B cell (primary cell): ENCODE results near the gene CCL20. TPM values are rescaled to one million over a fixed set of nuclear protein-coding genes. Genes with fewer than 3 reads are reported as not detected.

Experiments
- ATAC-seq: fragments of 200-7000 bp; cut with Tn5 transposase; one replicate; pipeline ENCODE4 v1.10.0; 2021; ENCODE audit warnings: low read depth, mild to moderate bottlenecking, moderate number of reproducible peaks, moderate library complexity
- CTCF ChIA-PET: fragments of 350-600 bp; sonication (Branson Sonifier 250); formaldehyde crosslinking; loops from one replicate; lab custom pipeline; 2021; ENCODE audit warnings: antibody characterized with exemption, inconsistent platforms; lab: Charles Lee
- POLR2A ChIA-PET: fragments of 350-600 bp; sonication (Branson Sonifier 250); formaldehyde crosslinking; loops from one replicate; lab custom pipeline; 2021; ENCODE audit warnings: antibody characterized with exemption; lab: Charles Lee
- DNase-seq: peaks from one replicate; pipeline ENCODE4 v3.0.0; 2013
- H2AFZ ChIP-seq: 2 replicates; pipeline ENCODE4 v1.6.1; 2012; ENCODE audit warnings: mild to moderate bottlenecking, low read depth, low read length; ENCODE audit not compliant: insufficient read depth, poor library complexity, severe bottlenecking
- H3K27ac ChIP-seq, 2 donors: 1 replicate in 1 of 2; 2 replicates in 1 of 2; pipeline ENCODE4 v1.5.1; 2012 to 2013; ENCODE audit warnings: low read length in 2 of 2, mild to moderate bottlenecking in 2 of 2, moderate library complexity in 1 of 2
- H3K27me3 ChIP-seq, 4 experiments: fragments of 200-600 bp in 1 of 4; sonication (generic) in 1 of 4; replicated peaks in 1 of 4; 1 replicate in 2 of 4; 2 replicates in 2 of 4; pipeline versions ENCODE4 v1.6.1 to v1.7.0; 2013 to 2016; ENCODE audit warnings: low read length in 3 of 4, mild to moderate bottlenecking in 2 of 4, mixed read lengths in 1 of 4, moderate library complexity in 1 of 4; ENCODE audit not compliant: insufficient read depth in 4 of 4, control insufficient read depth in 3 of 4; ENCODE audit errors: control extremely low read depth in 1 of 4
- H3K36me3 ChIP-seq, 2 experiments: replicated peaks in 1 of 2; 1 replicate in 1 of 2; 2 replicates in 1 of 2; pipeline versions ENCODE4 v1.6.1 to v1.7.1; 2013; ENCODE audit warnings: low read length in 1 of 2; ENCODE audit not compliant: insufficient read depth in 2 of 2, control insufficient read depth in 1 of 2; ENCODE audit errors: control extremely low read depth in 1 of 2, extremely low read depth in 1 of 2
- H3K4me1 ChIP-seq, 2 donors: fragments of 200-600 bp in 1 of 2; sonication (generic) in 1 of 2; 1 replicate in 1 of 2; 2 replicates in 1 of 2; pipeline versions ENCODE4 v1.5.1 to v1.6.1; 2013 to 2017; ENCODE audit warnings: low read length in 2 of 2; ENCODE audit not compliant: control insufficient read depth in 2 of 2, insufficient read depth in 2 of 2
- H3K4me2 ChIP-seq: replicated peaks from 2 replicates; pipeline ENCODE3; 2012; ENCODE audit warnings: mild to moderate bottlenecking, low read depth, low read length; ENCODE audit not compliant: poor library complexity, severe bottlenecking
- H3K4me3 ChIP-seq, 5 experiments: fragments of 200-600 bp in 1 of 5; sonication (generic) in 1 of 5; 1 replicate in 3 of 5; 2 replicates in 2 of 5; pipeline versions ENCODE4 v1.5.1 to v1.7.0; 2011 to 2016; ENCODE audit warnings: low read length in 4 of 5, mild to moderate bottlenecking in 4 of 5, low read depth in 2 of 5, control low read depth in 1 of 5, moderate library complexity in 1 of 5; ENCODE audit not compliant: insufficient read depth in 1 of 5; ENCODE audit errors: control extremely low read depth in 1 of 5, extremely low read depth in 1 of 5
- H3K79me2 ChIP-seq: fragments of 200-600 bp; sonication (generic); one replicate; pipeline ENCODE4 v1.6.0; 2016; ENCODE audit warnings: low read length; ENCODE audit not compliant: control insufficient read depth, insufficient read depth
- H3K9ac ChIP-seq: fragments of 200-600 bp; sonication (generic); 2 replicates; pipeline ENCODE4 v1.6.1; 2017; ENCODE audit warnings: mild to moderate bottlenecking, low read length, moderate library complexity
- H3K9me3 ChIP-seq, 3 donors: one replicate each; pipeline versions ENCODE4 v1.6.1 to v1.7.1; 2013; ENCODE audit warnings: low read length in 2 of 3; ENCODE audit not compliant: control insufficient read depth in 2 of 3, insufficient read depth in 1 of 3; ENCODE audit errors: control extremely low read depth in 1 of 3
- H4K20me1 ChIP-seq: 2 replicates; pipeline ENCODE4 v1.6.0; 2012; ENCODE audit warnings: mild to moderate bottlenecking, low read length; ENCODE audit not compliant: insufficient read depth, control insufficient read depth, poor library complexity, severe bottlenecking
- H3K27ac Mint-ChIP-seq: one replicate; pipeline ENCODE4 v1.8.0; 2021; ENCODE audit warnings: mixed read lengths
- H3K27me3 Mint-ChIP-seq: one replicate; pipeline ENCODE4 v1.8.0; 2021; ENCODE audit warnings: mixed read lengths
- H3K4me1 Mint-ChIP-seq: one replicate; pipeline ENCODE4 v1.8.0; 2021; ENCODE audit warnings: mixed read lengths
- H3K4me3 Mint-ChIP-seq: one replicate; pipeline ENCODE4 v1.8.0; 2021; ENCODE audit warnings: mixed read lengths
- H3K9me3 Mint-ChIP-seq: one replicate; pipeline ENCODE4 v1.8.0; 2022; ENCODE audit warnings: mixed read lengths; ENCODE audit not compliant: insufficient read depth
- EZH2 ChIP-seq: IDR thresholded peaks from 2 replicates; pipeline ENCODE4 v1.6.1; 2012; ENCODE audit warnings: borderline replicate concordance, low read depth, mild to moderate bottlenecking, moderate library complexity, low read length; ENCODE audit not compliant: insufficient read depth, poor library complexity, severe bottlenecking
- WGBS: methylation state at CpG from one replicate; pipeline ENCODE4 v1.1.5; 2013; ENCODE audit warnings: missing lambda C conversion rate; ENCODE audit not compliant: insufficient coverage; 5-methylcytosine and 5-hydroxymethylcytosine counted together
- intact Hi-C: fragments of 100-400 bp; cut with micrococcal nuclease; formaldehyde crosslinking; loops from one replicate; pipeline ENCODE4 v1.10.0; 2022
- polyA plus RNA-seq: library from polyadenylated mRNA; depleted of rRNA; stranded (reverse); fragments of >200 nt; gene quantifications from 2 replicates; pipeline ENCODE4 v1.2.3, GENCODE V29; 2012
- total RNA-seq, 2 donors: library from RNA; stranded (reverse); fragments of 120-200 nt in 1 of 2; gene quantifications; 1 replicate in 1 of 2; 2 replicates in 1 of 2; pipeline versions ENCODE4 v1.2.3 to v1.2.4, GENCODE V29; 2013 to 2022
- TF ChIP-seq, protein P1 (sequence below): fragments of 200-600 bp; IDR thresholded peaks from one replicate; pipeline ENCODE4 v1.8.0; 2022; ENCODE audit warnings: antibody characterized with exemption, mild to moderate bottlenecking

Gene CCL20
- total and polyA plus RNA-seq, 2 donors (not counting 1 experiment from before 2014, with no cell fraction given), result 0.31 TPM; not detected in 1

DNA sequence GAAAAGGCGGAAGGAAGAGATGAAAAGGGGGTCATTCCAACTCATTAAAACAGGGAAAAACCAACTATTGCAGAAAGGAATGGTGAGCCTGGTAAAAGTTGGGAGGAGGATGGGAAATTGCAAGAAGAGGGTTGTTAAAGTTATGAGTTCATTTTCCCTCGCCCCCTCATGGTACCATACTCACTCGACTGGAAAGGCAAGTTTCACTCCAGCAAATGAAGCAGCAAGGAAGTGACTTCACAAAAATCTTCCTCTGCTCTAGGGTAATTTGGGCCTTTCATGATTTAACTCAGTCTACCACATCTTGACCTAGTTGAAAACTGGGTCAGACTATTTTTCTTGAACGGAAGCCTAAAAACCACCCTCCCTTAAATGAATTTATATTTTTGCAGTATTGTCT is 34.9 kb downstream of the CCL20 start:
- H3K79me2 ChIP-seq, result no peaks in the 10 kb centered on the region
- Mint-ChIP-seq H3K4me3 (no peak overlapping the region), H3K9me3 (no peaks in the 10 kb centered on the region), H3K27ac (no peak overlapping the region), H3K27me3 (peaks cover 18% of the 10 kb centered on the region), H3K4me1 (no peaks in the 10 kb centered on the region)
- H3K36me3 ChIP-seq, result no peaks in the 10 kb centered on the region
- H3K4me1 ChIP-seq, result no peaks in the 10 kb centered on the region
- no peak for DNase-seq
- H3K4me3 ChIP-seq, result no peak overlapping the region
- intact Hi-C loops, result no loop called here
- POLR2A ChIA-PET, result no interaction called here
- H2AFZ ChIP-seq, result no peak overlapping the region
- no peaks in the 10 kb centered on the region for H3K9me3 ChIP-seq
- 33% methylated on average over 1 of the region's 4 CpGs for WGBS
- no peaks in the 10 kb centered on the region for H4K20me1 ChIP-seq
- H3K27me3 ChIP-seq, result no peaks in the 10 kb centered on the region
- CTCF ChIA-PET, result no interaction called here
- ATAC-seq, result no peak
- H3K9ac ChIP-seq, result no peak overlapping the region
- H3K27ac ChIP-seq, result no peak overlapping the region
- H3K4me2 ChIP-seq, result no peak overlapping the region
- TF ChIP-seq, protein P1, sequence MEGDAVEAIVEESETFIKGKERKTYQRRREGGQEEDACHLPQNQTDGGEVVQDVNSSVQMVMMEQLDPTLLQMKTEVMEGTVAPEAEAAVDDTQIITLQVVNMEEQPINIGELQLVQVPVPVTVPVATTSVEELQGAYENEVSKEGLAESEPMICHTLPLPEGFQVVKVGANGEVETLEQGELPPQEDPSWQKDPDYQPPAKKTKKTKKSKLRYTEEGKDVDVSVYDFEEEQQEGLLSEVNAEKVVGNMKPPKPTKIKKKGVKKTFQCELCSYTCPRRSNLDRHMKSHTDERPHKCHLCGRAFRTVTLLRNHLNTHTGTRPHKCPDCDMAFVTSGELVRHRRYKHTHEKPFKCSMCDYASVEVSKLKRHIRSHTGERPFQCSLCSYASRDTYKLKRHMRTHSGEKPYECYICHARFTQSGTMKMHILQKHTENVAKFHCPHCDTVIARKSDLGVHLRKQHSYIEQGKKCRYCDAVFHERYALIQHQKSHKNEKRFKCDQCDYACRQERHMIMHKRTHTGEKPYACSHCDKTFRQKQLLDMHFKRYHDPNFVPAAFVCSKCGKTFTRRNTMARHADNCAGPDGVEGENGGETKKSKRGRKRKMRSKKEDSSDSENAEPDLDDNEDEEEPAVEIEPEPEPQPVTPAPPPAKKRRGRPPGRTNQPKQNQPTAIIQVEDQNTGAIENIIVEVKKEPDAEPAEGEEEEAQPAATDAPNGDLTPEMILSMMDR, result no peak
- no peak for TF ChIP-seq EZH2

DNA sequence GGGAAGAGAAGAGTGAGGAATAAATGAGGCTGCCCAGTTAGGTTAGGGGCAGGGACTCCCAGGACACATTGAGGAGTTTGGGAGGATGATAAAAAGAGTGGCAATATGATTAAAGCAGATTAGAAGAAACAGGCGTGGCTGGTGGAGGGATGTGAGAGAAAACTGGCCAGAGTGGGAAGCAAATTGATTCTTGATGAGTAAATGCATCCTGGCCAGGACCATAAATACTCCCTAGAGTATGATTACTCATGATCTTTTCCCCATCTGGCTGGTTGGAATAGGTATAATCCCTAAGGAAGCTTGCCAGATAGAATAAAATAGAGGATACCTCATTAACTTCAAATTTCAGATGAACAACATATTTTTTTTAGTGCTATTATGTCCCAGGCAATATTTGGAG is 36.3 kb downstream of the CCL20 start:
- Histone ChIP-seq H3K9me3 (no peaks in the 10 kb centered on the region), H3K27ac (no peak overlapping the region), H3K36me3 (no peaks in the 10 kb centered on the region), H3K4me1 (no peaks in the 10 kb centered on the region), H2AFZ (no peak overlapping the region), H3K27me3 (no peaks in the 10 kb centered on the region), H3K4me3 (no peak overlapping the region), H4K20me1 (no peaks in the 10 kb centered on the region), H3K79me2 (no peaks in the 10 kb centered on the region), H3K4me2 (no peak overlapping the region), H3K9ac (no peak overlapping the region)
- Mint-ChIP-seq H3K27ac (no peak overlapping the region), H3K27me3 (peaks cover 24% of the 10 kb centered on the region), H3K4me3 (no peak overlapping the region), H3K4me1 (no peaks in the 10 kb centered on the region), H3K9me3 (no peaks in the 10 kb centered on the region)
- DNase-seq (no peak), ATAC-seq (no peak)
- ChIA-PET CTCF (no interaction called here), POLR2A (no interaction called here)
- TF ChIP-seq EZH2, result no peak
- TF ChIP-seq, protein P1, result no peak
- intact Hi-C loops, result no loop called here
- WGBS, result no CpG with 5 or more reads among the region's 1 CpG
